ENCODE data around the gene FSHR.

- TF ChIP-seq CTCF (IDR thresholded peaks at IDR 0.05; ENCODE audit: low read depth, low read length): peak; percentile 19
- TF ChIP-seq POLR2A (IDR thresholded peaks at IDR 0.05; ENCODE audit: extremely low read depth, insufficient read length): no peak
Measured at GRCh38 chr2:49044350-49045079, 109.8 kb downstream of the FSHR start.
